Measurements from ENCODE around the gene ZNF135. TPM values are rescaled to one million over a fixed set of nuclear protein-coding genes. Genes with fewer than 3 reads are reported as not detected.

ZNF135 gene
- polyA plus RNA-seq, 1 experiment = 6.6 TPM

- no peak for TF ChIP-seq CTCF (IDR thresholded peaks at IDR 0.05; ENCODE audit: low read depth, low read length)
- no peak for DNase-seq (ENCODE audit: low read depth, low spot score)
- Histone ChIP-seq H3K4me3 (ENCODE audit: low read depth, low read length) (peak overlapping the region; percentile 10; the same call in 1 of the 2 replicates), H3K27ac (ENCODE audit: low read depth, low read length) (no peak overlapping the region), H3K27me3 (ENCODE audit: control insufficient read depth, insufficient read depth, low read length) (no peaks in the 10 kb centered on the region), H3K9me3 (ENCODE audit: control insufficient read depth, insufficient read depth, low read length) (peaks cover 70% of the 10 kb centered on the region)
- ChIA-PET CTCF (no interaction called here), POLR2A (no interaction called here)
These were observed 24.6 kb upstream of the ZNF135 start for GRCh38 chr19:58034477-58034793.

GRCh38 chr19:58035863-58036262 is 23.2 kb upstream of the ZNF135 start:
- no peak overlapping the region for H3K27ac ChIP-seq (ENCODE audit: low read depth, low read length)
- no peak for DNase-seq (ENCODE audit: low read depth, low spot score)
- no peak overlapping the region for H3K4me3 ChIP-seq (ENCODE audit: low read depth, low read length)
- ChIA-PET POLR2A (no interaction called here), CTCF (no interaction called here)
- H3K9me3 ChIP-seq (ENCODE audit: control insufficient read depth, insufficient read depth, low read length) = peaks cover 74% of the 10 kb centered on the region
- TF ChIP-seq CTCF (IDR thresholded peaks at IDR 0.05; ENCODE audit: low read depth, low read length) = no peak
- no peaks in the 10 kb centered on the region for H3K27me3 ChIP-seq (ENCODE audit: control insufficient read depth, insufficient read depth, low read length)

DNA sequence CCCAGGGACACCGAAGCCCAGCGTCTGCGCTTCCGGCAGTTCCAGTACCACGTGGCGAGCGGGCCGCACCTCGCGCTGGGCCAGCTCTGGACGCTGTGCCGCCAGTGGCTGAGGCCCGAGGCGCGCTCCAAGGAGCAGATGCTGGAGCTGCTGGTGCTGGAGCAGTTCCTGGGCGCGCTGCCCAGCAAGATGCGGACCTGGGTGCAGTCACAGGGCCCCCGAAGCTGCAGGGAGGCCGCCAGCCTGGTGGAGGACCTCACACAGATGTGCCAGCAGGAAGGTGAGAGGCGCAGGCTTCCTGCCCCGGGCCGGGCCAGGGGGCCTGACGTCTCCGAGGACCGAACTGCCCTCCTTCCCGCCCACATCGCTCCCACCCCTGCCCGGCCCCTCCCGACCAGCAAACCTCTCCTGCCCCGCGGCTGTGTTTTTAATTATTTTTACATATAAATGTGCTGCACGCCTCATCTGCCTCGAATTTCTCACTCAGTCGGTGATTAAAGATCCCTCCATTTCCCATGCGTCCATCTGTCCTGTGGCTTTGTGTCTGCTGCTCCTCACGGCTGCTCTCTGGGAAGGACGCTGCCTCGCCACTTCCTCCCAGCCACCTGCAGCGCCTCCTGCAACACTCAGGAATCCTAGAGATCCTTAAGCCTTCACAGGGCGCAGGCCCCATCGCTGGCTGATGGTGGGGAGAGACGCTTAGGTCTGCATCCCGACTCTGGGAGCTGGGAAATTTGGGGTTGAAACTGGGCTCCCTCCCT is 21.0 kb upstream of the ZNF135 start:
- H3K9me3 ChIP-seq (ENCODE audit: control insufficient read depth, insufficient read depth, low read length) = peaks cover 81% of the 10 kb centered on the region

GRCh38 chr19:58038688-58039204 is 20.3 kb upstream of the ZNF135 start:
- Histone ChIP-seq H3K27ac (ENCODE audit: low read depth, low read length) (no peak overlapping the region), H3K9me3 (ENCODE audit: control insufficient read depth, insufficient read depth, low read length) (peaks cover 81% of the 10 kb centered on the region), H3K27me3 (ENCODE audit: control insufficient read depth, insufficient read depth, low read length) (no peaks in the 10 kb centered on the region), H3K4me3 (ENCODE audit: low read depth, low read length) (no peak overlapping the region)
- ChIA-PET CTCF (no interaction called here), POLR2A (no interaction called here)
- no peak for DNase-seq (ENCODE audit: low read depth, low spot score)
- no peak for TF ChIP-seq CTCF (IDR thresholded peaks at IDR 0.05; ENCODE audit: low read depth, low read length)

More for the DNA sequence above, 21.0 kb upstream of the ZNF135 start:
- Histone ChIP-seq H3K4me3 (ENCODE audit: low read depth, low read length) (no peak overlapping the region), H3K27me3 (ENCODE audit: control insufficient read depth, insufficient read depth, low read length) (no peaks in the 10 kb centered on the region), H3K27ac (ENCODE audit: low read depth, low read length) (no peak overlapping the region)
- CTCF ChIA-PET = no interaction called here
- POLR2A ChIA-PET = no interaction called here
- no peak for TF ChIP-seq CTCF (IDR thresholded peaks at IDR 0.05; ENCODE audit: low read depth, low read length)
- DNase-seq (ENCODE audit: low read depth, low spot score) = no peak

GRCh38 chr19:58040751-58041525 is 18.1 kb upstream of the ZNF135 start:
- no peak for TF ChIP-seq CTCF (IDR thresholded peaks at IDR 0.05; ENCODE audit: low read depth, low read length)
- H3K27ac ChIP-seq (ENCODE audit: low read depth, low read length) = no peak overlapping the region
- CTCF ChIA-PET = no interaction called here
- peaks cover 87% of the 10 kb centered on the region for H3K9me3 ChIP-seq (ENCODE audit: control insufficient read depth, insufficient read depth, low read length)
- H3K4me3 ChIP-seq (ENCODE audit: low read depth, low read length) = no peak overlapping the region
- POLR2A ChIA-PET = no interaction called here
- no peaks in the 10 kb centered on the region for H3K27me3 ChIP-seq (ENCODE audit: control insufficient read depth, insufficient read depth, low read length)
- DNase-seq (ENCODE audit: low read depth, low spot score) = no peak
